Activated naive CD4-positive, alpha-beta T cell treated with anti-CD3 and anti-CD28 coated beads, Interleukin-2, amount 50 U/mL, for 72 hours (primary cell): ENCODE measurements around the gene TRPM6. TPM values are rescaled to one million over a fixed set of nuclear protein-coding genes. Genes with fewer than 3 reads are reported as not detected.

Experiments used
- ATAC-seq, 2 donors: fragments of 150-1000 bp; cut with Tn5 transposase; 2 replicates each; pipeline ENCODE4 v1.10.0; 2021; ENCODE audit warnings: mild to moderate bottlenecking in 2 of 2, moderate library complexity in 2 of 2
- DNase-seq, 2 donors: peaks; one replicate each; pipeline ENCODE4 v3.0.0; 2021 to 2022; ENCODE audit warnings: low spot score in 2 of 2
- H3K27ac Mint-ChIP-seq, 2 donors: one replicate each; pipeline ENCODE4 v1.8.0; 2022; ENCODE audit warnings: mild to moderate bottlenecking in 2 of 2, mixed read lengths in 2 of 2
- H3K36me3 Mint-ChIP-seq, 2 donors: one replicate each; pipeline ENCODE4 v1.8.0; 2022; ENCODE audit warnings: mixed read lengths in 2 of 2
- H3K9me3 Mint-ChIP-seq, 2 donors: one replicate each; pipeline ENCODE4 v1.8.0; 2022; ENCODE audit warnings: mixed read lengths in 2 of 2
- total RNA-seq, 2 donors: library from RNA; stranded (reverse); gene quantifications; one replicate each; pipeline ENCODE4 v1.2.3, GENCODE V29; 2022

TRPM6 gene
- total RNA-seq, 2 donors from 2014 or later = 0.31 TPM; not detected in 1

GRCh38 chr9:74760031-74760700 lies 127.6 kb downstream of the TRPM6 start:
- Mint-ChIP-seq H3K9me3 (no peaks in the 10 kb centered on the region), H3K27ac (no peak overlapping the region), H3K36me3 (no peaks in the 10 kb centered on the region)
- no peak for DNase-seq
- peak in 1 of 2 donors; percentile 53 for ATAC-seq

- H3K27ac Mint-ChIP-seq = no peak overlapping the region
- no peak for DNase-seq
- no peaks in the 10 kb centered on the region for H3K9me3 Mint-ChIP-seq
- H3K36me3 Mint-ChIP-seq = no peaks in the 10 kb centered on the region
- ATAC-seq = no peak
These were observed 131.7 kb downstream of the TRPM6 start for GRCh38 chr9:74755999-74756398.

GRCh38 chr9:74755355-74755754 lies 132.4 kb downstream of the TRPM6 start:
- H3K36me3 Mint-ChIP-seq = no peaks in the 10 kb centered on the region
- no peak overlapping the region for H3K27ac Mint-ChIP-seq
- DNase-seq (no peak), ATAC-seq (no peak)
- H3K9me3 Mint-ChIP-seq = no peaks in the 10 kb centered on the region

GRCh38 chr9:74753650-74754049 lies 134.1 kb downstream of the TRPM6 start:
- no peak for ATAC-seq
- no peak overlapping the region for H3K27ac Mint-ChIP-seq
- H3K36me3 Mint-ChIP-seq = no peaks in the 10 kb centered on the region
- DNase-seq = no peak
- H3K9me3 Mint-ChIP-seq = no peaks in the 10 kb centered on the region

GRCh38 chr9:74748966-74749365 lies 138.8 kb downstream of the TRPM6 start:
- peaks cover 0 to 6% of the 10 kb centered on the region in 2 donors for H3K36me3 Mint-ChIP-seq
- DNase-seq = no peak
- ATAC-seq = no peak
- no peaks in the 10 kb centered on the region for H3K9me3 Mint-ChIP-seq
- no peak overlapping the region for H3K27ac Mint-ChIP-seq

- no peak overlapping the region for H3K27ac Mint-ChIP-seq
- no peaks in the 10 kb centered on the region for H3K9me3 Mint-ChIP-seq
- DNase-seq = no peak
- peaks cover 0 to 6% of the 10 kb centered on the region in 2 donors for H3K36me3 Mint-ChIP-seq
- no peak for ATAC-seq
These were observed 144.7 kb downstream of the TRPM6 start for GRCh38 chr9:74742792-74743730.

GRCh38 chr9:74742191-74742790 lies 145.4 kb downstream of the TRPM6 start:
- ATAC-seq = no peak
- H3K9me3 Mint-ChIP-seq = no peaks in the 10 kb centered on the region
- peaks cover 0 to 6% of the 10 kb centered on the region in 2 donors for H3K36me3 Mint-ChIP-seq
- no peak for DNase-seq
- no peak overlapping the region for H3K27ac Mint-ChIP-seq

- DNase-seq (no peak), ATAC-seq (no peak)
- Mint-ChIP-seq H3K27ac (no peak overlapping the region), H3K36me3 (no peaks in the 10 kb centered on the region), H3K9me3 (no peaks in the 10 kb centered on the region)
These were observed 151.1 kb downstream of the TRPM6 start for GRCh38 chr9:74736646-74737045.

GRCh38 chr9:74735761-74736160 lies 152.0 kb downstream of the TRPM6 start:
- Mint-ChIP-seq H3K9me3 (no peaks in the 10 kb centered on the region), H3K27ac (no peak overlapping the region), H3K36me3 (no peaks in the 10 kb centered on the region)
- ATAC-seq = no peak
- no peak for DNase-seq

- DNase-seq = no peak
- Mint-ChIP-seq H3K36me3 (no peaks in the 10 kb centered on the region), H3K9me3 (no peaks in the 10 kb centered on the region), H3K27ac (no peak overlapping the region)
- ATAC-seq = no peak
These were observed 158.5 kb downstream of the TRPM6 start for GRCh38 chr9:74729136-74729695.

- DNase-seq = no peak
- no peak overlapping the region for H3K27ac Mint-ChIP-seq
- no peak for ATAC-seq
These were observed 159.5 kb downstream of the TRPM6 start for GRCh38 chr9:74728176-74728575.

GRCh38 chr9:74726581-74726980 lies 161.1 kb downstream of the TRPM6 start:
- DNase-seq (no peak), ATAC-seq (no peak)
- Mint-ChIP-seq H3K36me3 (no peaks in the 10 kb centered on the region), H3K27ac (no peak overlapping the region), H3K9me3 (no peaks in the 10 kb centered on the region)

More at GRCh38 chr9:74728176-74728575, 159.5 kb downstream of the TRPM6 start:
- H3K9me3 Mint-ChIP-seq = no peaks in the 10 kb centered on the region
- H3K36me3 Mint-ChIP-seq = no peaks in the 10 kb centered on the region

- DNase-seq = no peak
- ATAC-seq = no peak
- Mint-ChIP-seq H3K36me3 (no peaks in the 10 kb centered on the region), H3K9me3 (no peaks in the 10 kb centered on the region), H3K27ac (no peak overlapping the region)
These were observed 163.4 kb downstream of the TRPM6 start for GRCh38 chr9:74724317-74724716.

- H3K9me3 Mint-ChIP-seq = no peaks in the 10 kb centered on the region
- ATAC-seq = no peak
- no peak overlapping the region for H3K27ac Mint-ChIP-seq
- DNase-seq = no peak
- no peaks in the 10 kb centered on the region for H3K36me3 Mint-ChIP-seq
These were observed 165.7 kb downstream of the TRPM6 start for GRCh38 chr9:74721696-74722660.

- ATAC-seq (no peak), DNase-seq (no peak)
- no peaks in the 10 kb centered on the region for H3K36me3 Mint-ChIP-seq
- H3K9me3 Mint-ChIP-seq = no peaks in the 10 kb centered on the region
- no peak overlapping the region for H3K27ac Mint-ChIP-seq
These were observed 168.4 kb downstream of the TRPM6 start for GRCh38 chr9:74719306-74719705.

GRCh38 chr9:74718709-74719108 lies 169.0 kb downstream of the TRPM6 start:
- DNase-seq = no peak
- Mint-ChIP-seq H3K36me3 (no peaks in the 10 kb centered on the region), H3K27ac (no peak overlapping the region), H3K9me3 (no peaks in the 10 kb centered on the region)
- ATAC-seq = no peak
